ENCODE measurements around the gene SFXN4. TPM values are rescaled to one million over a fixed set of nuclear protein-coding genes. Genes with fewer than 3 reads are reported as not detected.
"Not testable (repeated sequence)": the region's sequence is repeated elsewhere in the genome, so short reads cannot be mapped to it uniquely, and the experiment has no call there.

Gene SFXN4
- total and polyA plus RNA-seq, 12 donors = 31.0 to 135 (median 51.2) TPM

GRCh38 chr10:119161680-119162451, 3.6 kb downstream of the SFXN4 start:
- TF ChIP-seq POLR2A (IDR thresholded peaks at IDR 0.05) (no peak), CTCF (IDR thresholded peaks at IDR 0.05) (peak in 3 of 6 experiments; percentile 21 to 42 (median 21))
- peak; percentile 66 to 87 (median 83) for DNase-seq
- Histone ChIP-seq H3K4me3 (no peak overlapping the region), H3K27ac (peak overlapping the region; percentile 4 to 65 (median 53)), H3K36me3 (replicated peaks in 1 of 2) (peaks cover 0 to 16% of the 10 kb centered on the region in 2 donors), H3K4me1 (replicated peaks in 1 of 2) (peaks cover 25% of the 10 kb centered on the region in 2 donors), H3K27me3 (no peaks in the 10 kb centered on the region), H3K9me3 (replicated peaks in 1 of 3) (no peaks in the 10 kb centered on the region)
- intact Hi-C loops (cut with DNase I) = no loop called here
- WGBS, 4 donors = 41 to 51% (median 48%) methylated on average over 10 to 11 of the region's 11 CpGs

DNA sequence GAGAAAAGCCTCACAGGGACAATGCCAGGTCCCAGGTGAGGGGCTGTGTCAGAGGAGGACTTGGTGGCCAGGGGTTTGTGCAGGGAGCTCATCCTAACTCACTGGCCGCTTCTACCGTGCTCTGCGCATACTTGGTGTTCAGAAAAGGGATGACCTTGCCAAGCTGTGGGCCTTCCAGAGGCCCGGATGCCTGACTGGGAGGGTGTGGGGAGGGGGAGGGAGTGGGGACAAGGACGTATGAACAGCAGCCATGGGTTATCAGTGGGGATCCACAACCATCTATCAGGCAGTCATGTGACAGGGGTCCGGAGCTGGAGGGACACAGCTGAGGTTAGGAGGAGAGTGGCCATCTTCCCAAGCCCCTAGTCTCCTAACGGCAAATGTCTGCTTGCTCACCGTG, 6.2 kb downstream of the SFXN4 start:
- no peak for TF ChIP-seq POLR2A (IDR thresholded peaks at IDR 0.05)
- no peak for TF ChIP-seq CTCF (IDR thresholded peaks at IDR 0.05)
- no peaks in the 10 kb centered on the region for H3K27me3 ChIP-seq
- DNase-seq = peak in 6 of 7 donors; percentile 61 to 80 (median 70)
- no peak overlapping the region for H3K4me3 ChIP-seq
- H3K36me3 ChIP-seq (replicated peaks in 1 of 2) = peaks cover 0 to 40% of the 10 kb centered on the region in 2 donors
- intact Hi-C loops (cut with DNase I) = no loop called here
- peaks cover 10 to 19% of the 10 kb centered on the region in 2 donors for H3K4me1 ChIP-seq (replicated peaks in 1 of 2)
- H3K27ac ChIP-seq = peak overlapping the region in 1 of 5 donors; percentile 30
- 38 to 54% (median 43%) methylated on average over 8 of the region's 8 CpGs for WGBS, 4 donors
- H3K9me3 ChIP-seq (replicated peaks in 1 of 3) = no peaks in the 10 kb centered on the region

DNA sequence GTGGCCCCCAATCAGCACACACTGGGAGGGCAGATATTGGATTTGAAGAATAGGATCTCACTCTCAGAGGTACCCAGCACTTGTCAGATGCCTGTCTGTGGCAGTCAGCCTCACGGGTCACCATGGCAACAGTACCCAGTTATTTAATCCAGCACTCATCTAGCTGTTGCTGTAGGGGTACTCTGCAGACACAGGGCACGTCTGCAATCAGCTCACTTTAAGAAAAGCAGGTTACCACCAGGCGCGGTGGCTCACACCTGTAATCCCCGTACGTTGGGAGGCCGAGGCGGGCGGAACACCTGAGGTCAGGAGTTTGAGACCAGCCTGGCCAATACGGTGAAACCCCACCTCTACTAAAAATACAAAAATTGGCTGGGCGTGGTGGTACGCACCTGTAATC, 11.9 kb downstream of the SFXN4 start:
- intact Hi-C loops (cut with DNase I) = no loop called here
- no peak for TF ChIP-seq CTCF (IDR thresholded peaks at IDR 0.05)
- TF ChIP-seq POLR2A (IDR thresholded peaks at IDR 0.05) = no peak
- Histone ChIP-seq H3K27me3 (no peaks in the 10 kb centered on the region), H3K27ac (no peak overlapping the region), H3K9me3 (replicated peaks in 1 of 3) (no peaks in the 10 kb centered on the region), H3K4me3 (no peak overlapping the region), H3K36me3 (replicated peaks in 1 of 2) (peaks cover 0 to 66% of the 10 kb centered on the region in 2 donors), H3K4me1 (replicated peaks in 1 of 2) (no peaks in the 10 kb centered on the region)
- no peak for DNase-seq
- 95 to 97% (median 96%) methylated on average over 12 of the region's 12 CpGs for WGBS, 4 donors

GRCh38 chr10:119153041-119153440, 12.5 kb downstream of the SFXN4 start:
- Histone ChIP-seq H3K4me1 (replicated peaks in 1 of 2) (no peaks in the 10 kb centered on the region), H3K9me3 (replicated peaks in 1 of 3) (no peaks in the 10 kb centered on the region), H3K27ac (no peak overlapping the region), H3K4me3 (no peak overlapping the region), H3K27me3 (no peaks in the 10 kb centered on the region), H3K36me3 (replicated peaks in 1 of 2) (peaks cover 0 to 66% of the 10 kb centered on the region in 2 donors)
- WGBS, 4 donors = 93 to 99% (median 95%) methylated on average over 5 of the region's 5 CpGs
- no peak for TF ChIP-seq CTCF (IDR thresholded peaks at IDR 0.05)
- no peak for DNase-seq
- intact Hi-C loops (cut with DNase I) = no loop called here

GRCh38 chr10:119151601-119152000, 13.9 kb downstream of the SFXN4 start:
- H3K36me3 ChIP-seq (replicated peaks in 1 of 2) = peaks cover 0 to 74% of the 10 kb centered on the region in 2 donors
- WGBS, 4 donors = 93 to 100% (median 96%) methylated on average over 3 to 6 of the region's 6 CpGs
- H3K27ac ChIP-seq; H3K27me3 ChIP-seq; H3K9me3 ChIP-seq (replicated peaks in 1 of 3); H3K4me3 ChIP-seq; H3K4me1 ChIP-seq (replicated peaks in 1 of 2); DNase-seq; intact Hi-C loops (cut with DNase I): not testable (repeated sequence)

Data from adrenal gland (tissue), 12 donors.